Activated CD8-positive, alpha-beta memory T cell treated with anti-CD3 and anti-CD28 coated beads, Interleukin-2, amount 10 ng/mL, durations not matched to agents 7 days and 5 days (primary cell): ENCODE results near the gene FNDC5. TPM values are rescaled to one million over a fixed set of nuclear protein-coding genes. Genes with fewer than 3 reads are reported as not detected.

Experiments used
- ATAC-seq: fragments of 150-1000 bp; cut with Tn5 transposase; one replicate; pipeline ENCODE4 v1.10.0; 2021; ENCODE audit warnings: moderate library complexity
- CTCF ChIA-PET: fragments of 350-600 bp; sonication (Branson Sonifier 250); formaldehyde crosslinking; loops from one replicate; lab custom pipeline; 2021; ENCODE audit warnings: antibody characterized with exemption; lab: Charles Lee
- DNase-seq: peaks from one replicate; pipeline ENCODE4 v3.0.0-alpha.2; 2020
- H3K27ac Mint-ChIP-seq: one replicate; pipeline ENCODE4 v1.8.0; 2021; ENCODE audit warnings: mild to moderate bottlenecking, mixed read lengths
- H3K27me3 Mint-ChIP-seq: one replicate; pipeline ENCODE4 v1.8.0; 2021; ENCODE audit warnings: mixed read lengths
- H3K36me3 Mint-ChIP-seq: one replicate; pipeline ENCODE4 v1.8.0; 2021; ENCODE audit warnings: mild to moderate bottlenecking, mixed read lengths
- H3K4me1 Mint-ChIP-seq: one replicate; pipeline ENCODE4 v1.8.0; 2021; ENCODE audit warnings: mixed read lengths
- H3K4me3 Mint-ChIP-seq: one replicate; pipeline ENCODE4 v1.8.0; 2021; ENCODE audit warnings: mild to moderate bottlenecking, moderate library complexity, mixed read lengths
- H3K9me3 Mint-ChIP-seq: one replicate; pipeline ENCODE4 v1.8.0; 2022; ENCODE audit warnings: low read depth, mixed read lengths
- total RNA-seq, 2 experiments: library from RNA; stranded (reverse); gene quantifications; one replicate each; pipeline ENCODE4 v1.2.3, GENCODE V29; 2021

FNDC5 gene
- total RNA-seq, 2 experiments from 2014 or later: not detected

DNA sequence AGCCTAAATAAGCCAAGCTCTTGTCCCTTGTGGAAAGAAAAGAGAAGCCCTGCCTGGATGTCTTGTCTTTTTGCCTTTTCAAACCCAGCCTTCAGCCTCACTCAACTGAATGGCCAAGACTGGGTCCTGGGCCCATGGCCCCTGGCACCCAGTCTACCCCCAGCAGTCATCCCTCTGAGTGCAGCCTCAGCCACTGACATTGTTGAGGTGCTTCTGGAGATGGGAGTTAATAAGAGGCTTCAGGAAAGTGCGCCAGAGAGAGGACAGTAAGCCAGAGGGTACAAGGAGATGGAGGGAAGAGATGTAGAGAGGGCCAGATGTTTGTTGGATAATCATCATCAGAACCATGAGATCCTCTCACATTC, 6.8 kb downstream of the FNDC5 start:
- peaks cover 17% of the 10 kb centered on the region for H3K36me3 Mint-ChIP-seq
- H3K27ac Mint-ChIP-seq: no peak overlapping the region
- no peak overlapping the region for H3K4me3 Mint-ChIP-seq
- DNase-seq: no peak
- no peaks in the 10 kb centered on the region for H3K9me3 Mint-ChIP-seq
- no peaks in the 10 kb centered on the region for H3K4me1 Mint-ChIP-seq
- CTCF ChIA-PET: interaction anchor here (1.2 to 1.4 kb wide), 3 partner anchors 8 to 12 kb away, joined by 3 to 5 read pairs (median 4); no protein-coding TSS in a partner anchor
- ATAC-seq: no peak
- H3K27me3 Mint-ChIP-seq: no peaks in the 10 kb centered on the region

DNA sequence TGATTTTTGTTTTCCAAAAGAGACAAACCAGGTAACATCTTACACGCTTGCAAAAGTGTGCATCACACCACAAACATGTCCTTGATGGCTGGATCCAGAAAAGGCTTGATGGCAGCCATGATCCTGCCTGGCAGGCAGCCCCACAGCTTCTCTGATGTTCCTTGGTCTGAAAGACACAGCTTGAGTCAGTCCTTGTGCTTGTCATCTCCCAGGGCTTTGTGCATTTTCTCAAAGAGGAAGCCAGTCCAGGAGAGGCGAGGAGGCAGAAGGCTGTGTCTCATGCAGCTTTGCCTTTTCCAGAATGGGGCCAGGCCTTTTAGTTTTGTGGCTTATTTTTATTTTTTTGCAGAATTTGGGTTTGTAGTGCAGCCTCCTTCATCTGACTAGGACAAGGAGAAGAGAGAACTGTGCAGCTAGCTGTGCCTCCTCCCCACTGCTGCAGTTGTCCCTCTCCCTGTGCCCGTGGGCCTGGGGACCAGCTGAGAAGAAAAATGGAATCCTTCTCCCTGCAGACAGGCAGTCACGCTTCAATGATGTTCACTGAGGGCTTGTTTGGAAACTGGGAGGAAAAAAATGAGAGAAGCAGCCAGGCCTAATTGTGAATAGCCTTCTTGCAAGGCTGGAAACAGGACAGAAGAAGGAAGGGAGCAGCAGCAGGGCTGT, 7.4 kb downstream of the FNDC5 start:
- no peaks in the 10 kb centered on the region for H3K9me3 Mint-ChIP-seq
- H3K36me3 Mint-ChIP-seq: peaks cover 17% of the 10 kb centered on the region
- H3K27ac Mint-ChIP-seq: no peak overlapping the region
- CTCF ChIA-PET: interaction anchor here (0.8 to 1.4 kb wide), 5 partner anchors 9 to 91 kb away, joined by 3 to 5 read pairs (median 3); no protein-coding TSS in a partner anchor
- no peaks in the 10 kb centered on the region for H3K4me1 Mint-ChIP-seq
- no peaks in the 10 kb centered on the region for H3K27me3 Mint-ChIP-seq
- no peak for ATAC-seq
- no peak for DNase-seq
- no peak overlapping the region for H3K4me3 Mint-ChIP-seq

DNA sequence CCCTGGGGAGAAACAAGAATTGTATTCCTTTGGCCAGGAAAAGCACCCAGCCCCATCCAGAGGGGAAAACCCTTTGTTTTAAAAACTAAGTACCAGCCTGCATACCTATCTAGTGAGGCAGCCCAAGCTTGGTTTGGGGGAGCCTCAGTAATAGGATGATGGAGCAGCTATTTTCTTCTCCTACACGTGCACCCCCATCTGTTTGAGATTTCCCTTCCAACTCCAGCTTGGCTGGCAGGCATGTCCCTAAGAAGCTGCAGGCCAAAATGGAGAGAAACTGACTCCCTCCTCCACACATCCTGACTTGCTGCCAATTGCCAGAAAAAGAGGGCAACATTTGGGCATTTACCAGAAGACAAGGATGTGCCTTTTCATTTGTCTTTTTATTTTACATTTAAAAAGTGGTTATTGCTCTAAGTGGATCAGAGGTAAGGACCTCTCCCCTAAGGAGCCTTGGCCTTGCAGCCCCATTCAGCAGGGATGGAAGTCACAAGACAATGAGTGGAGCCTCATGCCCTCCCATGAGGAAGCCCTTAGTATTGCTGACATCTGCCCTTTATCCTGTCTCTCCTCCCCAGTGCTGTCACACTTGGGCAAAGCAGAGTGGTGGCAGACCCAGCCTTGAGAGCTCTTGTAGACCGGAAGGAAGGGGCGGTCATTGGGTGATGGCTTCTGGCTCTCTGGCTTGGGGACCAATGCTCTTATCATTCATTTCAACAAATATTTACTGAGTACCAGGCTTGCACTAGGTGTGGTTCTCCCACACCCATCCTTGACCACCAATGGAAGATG, 8.6 kb downstream of the FNDC5 start:
- no peaks in the 10 kb centered on the region for H3K27me3 Mint-ChIP-seq
- CTCF ChIA-PET: interaction anchor here (0.8 to 1.7 kb wide), 7 partner anchors 10 to 150 kb away, joined by 3 to 5 read pairs (median 3); no protein-coding TSS in a partner anchor
- H3K4me1 Mint-ChIP-seq: no peaks in the 10 kb centered on the region
- ATAC-seq (no peak), DNase-seq (peak; percentile 23)
- H3K27ac Mint-ChIP-seq: no peak overlapping the region
- peaks cover 20% of the 10 kb centered on the region for H3K36me3 Mint-ChIP-seq
- no peaks in the 10 kb centered on the region for H3K9me3 Mint-ChIP-seq
- no peak overlapping the region for H3K4me3 Mint-ChIP-seq

DNA sequence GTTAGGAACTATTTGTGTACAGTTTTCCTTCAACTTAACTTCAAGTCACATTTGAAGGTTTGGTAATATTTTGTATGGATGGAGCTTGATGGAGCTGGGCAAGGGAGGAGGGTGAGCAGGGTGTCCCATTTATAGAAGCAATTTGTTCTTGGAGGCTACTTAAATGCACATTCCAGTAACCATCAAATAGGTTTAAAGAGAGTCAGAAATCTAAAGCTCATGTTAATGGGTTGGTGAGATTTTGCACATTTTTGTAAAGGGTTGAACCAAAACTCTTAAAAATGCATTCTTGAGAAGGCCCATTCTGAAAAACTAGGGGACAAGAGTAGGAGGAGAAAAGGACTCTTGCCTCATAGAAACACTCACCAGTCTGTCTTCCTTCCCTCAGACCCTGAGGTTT, 10.1 kb downstream of the FNDC5 start:
- H3K4me1 Mint-ChIP-seq: no peaks in the 10 kb centered on the region
- DNase-seq (no peak), ATAC-seq (no peak)
- H3K27me3 Mint-ChIP-seq: no peaks in the 10 kb centered on the region
- peaks cover 30% of the 10 kb centered on the region for H3K36me3 Mint-ChIP-seq
- H3K9me3 Mint-ChIP-seq: no peaks in the 10 kb centered on the region
- CTCF ChIA-PET: interaction anchor here (1.2 to 1.7 kb wide), 3 partner anchors 12 to 149 kb away, joined by 3 to 7 read pairs (median 3); no protein-coding TSS in a partner anchor
- H3K4me3 Mint-ChIP-seq: no peak overlapping the region
- no peak overlapping the region for H3K27ac Mint-ChIP-seq

DNA sequence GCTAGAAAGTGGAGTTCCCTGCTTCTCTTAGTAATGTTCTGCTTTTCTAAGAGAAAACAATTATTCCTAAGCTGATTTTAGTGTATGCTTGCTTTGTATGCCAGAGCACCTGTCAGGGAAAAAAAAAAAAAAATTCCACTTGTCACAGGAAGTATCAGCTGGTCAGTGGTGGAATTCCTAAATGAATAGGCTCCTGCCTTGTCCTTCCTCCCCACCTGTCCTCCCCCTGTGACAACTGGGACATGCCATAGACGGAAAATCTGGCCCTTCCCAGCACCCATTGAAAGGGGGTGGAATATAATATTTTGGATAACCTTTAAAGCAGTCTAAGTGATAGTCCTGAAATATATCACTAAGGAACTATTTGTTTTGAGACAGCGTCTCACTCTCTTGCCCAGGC, 10.8 kb downstream of the FNDC5 start:
- no peaks in the 10 kb centered on the region for H3K4me1 Mint-ChIP-seq
- no peak for DNase-seq
- no peaks in the 10 kb centered on the region for H3K27me3 Mint-ChIP-seq
- ATAC-seq: no peak
- peaks cover 34% of the 10 kb centered on the region for H3K36me3 Mint-ChIP-seq
- no peaks in the 10 kb centered on the region for H3K9me3 Mint-ChIP-seq
- H3K27ac Mint-ChIP-seq: no peak overlapping the region
- CTCF ChIA-PET: interaction anchor here (0.7 to 1.2 kb wide), 2 partner anchors 13 to 601 kb away, joined by 3 to 7 read pairs; no protein-coding TSS in a partner anchor
- H3K4me3 Mint-ChIP-seq: no peak overlapping the region

DNA sequence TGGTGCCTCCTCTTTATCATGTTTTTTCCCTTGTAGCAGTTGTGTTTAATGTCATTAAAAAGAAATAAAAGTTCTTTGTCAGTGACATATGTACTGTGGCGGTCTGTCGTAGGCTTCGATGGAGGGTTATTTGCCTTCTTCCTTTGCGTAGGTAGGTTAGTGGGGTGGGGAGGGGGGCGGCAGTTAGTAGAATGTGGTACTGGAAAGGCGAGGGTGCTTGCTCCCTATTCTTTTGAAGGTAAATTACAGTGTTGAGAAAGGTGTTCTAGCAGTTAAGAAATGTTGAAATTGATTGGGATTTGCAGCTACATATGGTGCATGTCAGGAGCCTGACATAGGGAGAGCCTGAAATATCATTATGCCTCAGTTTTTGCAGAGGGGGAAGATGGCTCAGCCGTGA, 11.9 kb downstream of the FNDC5 start:
- DNase-seq (peak; percentile 4), ATAC-seq (no peak)
- H3K4me1 Mint-ChIP-seq: no peaks in the 10 kb centered on the region
- H3K36me3 Mint-ChIP-seq: peaks cover 40% of the 10 kb centered on the region
- no peaks in the 10 kb centered on the region for H3K9me3 Mint-ChIP-seq
- CTCF ChIA-PET: interaction anchor here (1.3 to 1.7 kb wide), 2 partner anchors 13 to 147 kb away, joined by 4 read pairs; no protein-coding TSS in a partner anchor
- no peak overlapping the region for H3K27ac Mint-ChIP-seq
- no peak overlapping the region for H3K4me3 Mint-ChIP-seq
- H3K27me3 Mint-ChIP-seq: no peaks in the 10 kb centered on the region

DNA sequence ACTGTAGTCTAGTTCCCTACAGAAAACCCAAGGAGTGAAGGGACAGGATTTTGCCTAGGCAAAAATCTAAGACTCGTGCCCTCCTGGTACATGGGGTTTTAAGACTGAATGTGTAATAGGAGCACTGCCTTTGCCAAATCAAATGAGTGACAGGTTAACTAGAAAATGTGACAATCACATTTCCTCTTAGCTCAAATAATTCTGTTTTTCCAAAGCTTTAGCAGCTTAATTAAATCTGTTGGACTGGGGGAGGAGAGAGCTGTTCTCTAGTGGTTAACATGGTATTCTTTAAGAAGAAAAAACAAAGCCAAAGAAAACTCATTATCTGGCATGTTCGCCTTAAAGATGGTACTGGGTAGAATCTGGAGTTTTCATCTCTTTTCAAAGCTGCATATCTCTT, 12.6 kb downstream of the FNDC5 start:
- Mint-ChIP-seq H3K27me3 (no peaks in the 10 kb centered on the region), H3K36me3 (peaks cover 40% of the 10 kb centered on the region), H3K9me3 (no peaks in the 10 kb centered on the region), H3K4me3 (no peak overlapping the region), H3K27ac (no peak overlapping the region), H3K4me1 (no peaks in the 10 kb centered on the region)
- no peak for ATAC-seq
- DNase-seq: no peak
- CTCF ChIA-PET: interaction anchor here (1.3 to 1.7 kb wide), 3 partner anchors 13 to 146 kb away, joined by 4 read pairs; no protein-coding TSS in a partner anchor

DNA sequence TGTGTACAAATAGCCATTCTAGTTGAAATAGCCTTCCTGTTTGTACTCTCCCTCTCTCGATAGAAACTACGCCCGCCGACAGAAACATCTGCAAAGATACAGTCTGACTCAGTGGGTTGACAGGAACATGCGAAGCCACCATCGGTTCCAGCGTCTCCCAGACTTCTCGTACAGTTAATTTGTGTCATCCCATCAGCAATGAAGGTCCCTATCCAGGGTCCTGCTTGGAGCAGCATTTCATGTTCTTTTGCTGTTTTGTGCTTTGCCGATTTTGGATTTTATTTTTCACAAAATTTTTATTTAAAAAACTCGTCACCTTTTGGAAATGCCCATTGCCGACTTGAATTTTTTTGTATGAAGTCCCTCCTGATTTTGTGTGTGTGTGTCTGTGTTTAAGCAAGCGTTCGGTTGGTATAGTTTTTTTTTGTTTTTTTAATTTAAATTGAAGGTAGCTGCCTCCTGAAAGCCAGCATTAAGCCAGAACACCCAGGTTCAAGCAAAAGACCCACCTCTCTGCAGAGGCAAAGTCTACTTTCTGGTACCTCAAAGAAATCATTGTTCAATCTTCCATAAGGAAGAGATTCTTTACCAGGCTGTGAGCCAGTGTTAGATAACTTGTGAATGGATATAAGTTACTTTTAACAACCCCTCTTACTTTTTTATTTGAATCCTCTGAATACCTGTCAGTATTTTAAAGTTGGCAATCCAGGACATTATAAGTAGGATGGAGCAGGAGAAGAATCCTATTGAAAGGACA, 14.7 kb downstream of the FNDC5 start:
- Mint-ChIP-seq H3K36me3 (peaks cover 34% of the 10 kb centered on the region), H3K4me3 (no peak overlapping the region), H3K27me3 (no peaks in the 10 kb centered on the region), H3K4me1 (no peaks in the 10 kb centered on the region), H3K27ac (no peak overlapping the region), H3K9me3 (no peaks in the 10 kb centered on the region)
- no peak for ATAC-seq
- DNase-seq: no peak
- CTCF ChIA-PET: interaction anchor here (1.4 kb wide), 1 partner anchor 144 kb away, joined by 4 read pairs; no protein-coding TSS in a partner anchor

DNA sequence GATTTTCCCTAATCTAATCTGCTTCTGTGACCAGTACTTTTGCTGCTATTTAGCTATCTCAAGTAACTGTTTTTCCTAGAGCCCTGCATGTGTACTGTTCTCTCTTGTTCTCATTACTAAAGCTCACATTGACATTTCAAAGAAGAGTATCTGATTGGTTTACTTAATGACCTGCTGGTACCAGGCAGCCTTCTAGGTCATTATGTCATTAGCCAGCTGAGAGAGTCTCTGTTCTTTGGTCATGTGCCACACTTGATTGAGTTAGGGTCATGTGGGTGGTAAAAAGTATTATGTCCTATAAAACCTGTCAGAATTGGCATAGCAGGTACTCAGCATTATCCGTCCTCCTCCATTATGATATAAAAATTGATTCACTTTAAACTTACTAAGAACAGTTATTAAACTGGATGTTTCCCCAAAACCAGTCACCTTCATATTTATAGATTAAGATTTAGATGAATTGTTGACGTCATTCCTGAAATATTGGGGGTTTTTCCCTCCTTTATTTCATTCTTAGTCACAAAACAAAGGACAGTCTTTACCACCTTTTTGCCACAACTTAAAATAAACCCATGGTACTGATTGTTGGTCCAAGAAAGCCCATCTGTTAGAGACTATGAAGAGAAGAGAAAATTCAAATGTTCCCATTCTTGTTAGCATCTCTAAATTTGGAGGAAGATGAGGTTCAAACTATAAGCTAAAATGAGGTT, 22.2 kb downstream of the FNDC5 start:
- DNase-seq (no peak), ATAC-seq (no peak)
- H3K9me3 Mint-ChIP-seq: no peaks in the 10 kb centered on the region
- H3K27ac Mint-ChIP-seq: no peak overlapping the region
- H3K4me1 Mint-ChIP-seq: peaks cover 5% of the 10 kb centered on the region
- CTCF ChIA-PET: interaction anchor here (2.5 kb wide), 1 partner anchor 136 kb away, joined by 10 read pairs; no protein-coding TSS in a partner anchor
- H3K36me3 Mint-ChIP-seq: peaks cover 20% of the 10 kb centered on the region
- no peak overlapping the region for H3K4me3 Mint-ChIP-seq
- no peaks in the 10 kb centered on the region for H3K27me3 Mint-ChIP-seq

DNA sequence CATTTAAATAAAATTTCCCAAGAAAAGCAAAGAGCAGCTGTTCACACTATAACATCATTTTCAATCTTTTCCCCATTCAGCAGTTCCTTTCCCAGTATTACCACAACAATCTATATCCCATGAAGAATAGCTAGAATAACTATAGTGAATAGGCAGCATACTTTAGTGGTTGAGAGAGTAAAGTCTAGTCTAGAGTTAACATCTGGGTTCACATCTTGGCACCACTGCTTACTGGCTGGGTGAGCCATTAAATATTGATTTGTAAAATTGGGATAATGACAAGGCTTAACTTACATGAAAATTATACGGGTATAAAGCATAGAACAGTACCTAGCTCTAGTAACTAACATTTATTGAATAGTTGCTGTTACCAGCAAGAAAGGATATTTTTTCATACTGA, 38.8 kb downstream of the FNDC5 start:
- ATAC-seq (no peak), DNase-seq (no peak)
- Mint-ChIP-seq H3K4me1 (peaks cover 4% of the 10 kb centered on the region), H3K27ac (no peak overlapping the region), H3K27me3 (no peaks in the 10 kb centered on the region), H3K9me3 (no peaks in the 10 kb centered on the region), H3K4me3 (no peak overlapping the region), H3K36me3 (peaks cover 70% of the 10 kb centered on the region)
- CTCF ChIA-PET: interaction anchor here (2.2 kb wide), 1 partner anchor 41 kb away, joined by 5 read pairs; no protein-coding TSS in a partner anchor

DNA sequence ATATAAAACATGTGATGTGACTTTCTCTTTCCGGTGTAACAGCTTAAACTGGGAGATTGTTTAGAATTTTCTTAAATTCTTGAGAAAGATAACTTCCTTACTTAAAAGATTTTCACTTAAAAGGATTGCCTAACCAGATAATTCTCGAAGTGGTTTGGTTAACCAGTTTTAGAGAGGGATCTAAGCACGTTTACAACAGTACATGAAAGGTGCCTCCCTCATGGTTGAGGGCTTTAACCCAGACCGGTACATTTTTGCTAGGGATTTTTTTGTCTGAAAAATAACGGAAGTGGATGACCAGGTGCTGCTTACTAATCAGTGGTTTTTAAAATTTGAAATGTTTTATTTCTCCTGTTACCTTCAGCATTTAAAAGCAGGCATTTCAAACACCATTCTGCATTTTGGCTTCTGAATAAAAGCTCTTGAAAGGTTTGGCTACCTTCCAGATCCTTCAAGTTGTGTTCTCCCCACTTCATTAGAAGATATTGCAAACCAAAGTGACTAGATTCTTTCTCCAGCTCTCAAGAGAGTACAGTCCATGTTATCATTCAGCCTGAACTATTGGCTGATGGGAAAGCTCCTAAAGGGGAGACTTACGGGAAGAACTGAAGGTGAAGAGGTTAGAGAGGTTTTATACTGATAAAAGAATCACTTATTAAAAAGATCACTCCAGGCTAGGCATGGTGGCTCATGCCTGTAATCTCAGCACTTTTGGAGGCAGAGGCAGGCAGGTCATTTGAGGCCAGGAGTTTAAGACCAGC, 40.4 kb downstream of the FNDC5 start:
- CTCF ChIA-PET: interaction anchor here (2.2 kb wide), 1 partner anchor 42 kb away, joined by 5 read pairs; no protein-coding TSS in a partner anchor
- H3K27ac Mint-ChIP-seq: no peak overlapping the region
- peaks cover 4% of the 10 kb centered on the region for H3K4me1 Mint-ChIP-seq
- DNase-seq (no peak), ATAC-seq (no peak)
- no peaks in the 10 kb centered on the region for H3K9me3 Mint-ChIP-seq
- no peaks in the 10 kb centered on the region for H3K27me3 Mint-ChIP-seq
- peaks cover 73% of the 10 kb centered on the region for H3K36me3 Mint-ChIP-seq
- H3K4me3 Mint-ChIP-seq: no peak overlapping the region

DNA sequence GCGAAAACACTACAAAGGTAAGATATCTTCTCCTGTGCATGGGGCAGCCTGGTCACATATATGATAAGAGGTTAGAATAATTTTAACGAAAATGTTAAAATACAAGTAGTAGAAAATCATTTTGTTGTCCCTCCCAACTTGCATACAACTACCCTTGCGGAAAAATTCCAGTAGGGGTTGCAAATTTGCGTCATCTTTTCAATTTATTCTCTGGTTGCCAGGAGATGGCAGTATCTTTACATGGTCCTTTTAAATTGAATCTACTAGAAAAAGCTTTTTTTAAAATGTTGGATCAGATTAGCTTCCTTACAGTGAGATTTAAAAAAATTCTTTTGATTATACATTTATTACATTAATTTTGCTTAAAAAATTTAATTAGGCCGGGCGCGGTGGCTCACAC, 42.4 kb downstream of the FNDC5 start:
- H3K4me1 Mint-ChIP-seq: peaks cover 4% of the 10 kb centered on the region
- no peak overlapping the region for H3K4me3 Mint-ChIP-seq
- CTCF ChIA-PET: interaction anchor here (0.7 to 1.5 kb wide), 5 partner anchors 12 to 136 kb away, joined by 3 to 6 read pairs (median 4); partner anchors contain the start of gene RNF19B
- peaks cover 69% of the 10 kb centered on the region for H3K36me3 Mint-ChIP-seq
- ATAC-seq (no peak), DNase-seq (no peak)
- no peaks in the 10 kb centered on the region for H3K9me3 Mint-ChIP-seq
- H3K27ac Mint-ChIP-seq: no peak overlapping the region
- no peaks in the 10 kb centered on the region for H3K27me3 Mint-ChIP-seq
